Lung (tissue), 12 donors: ENCODE data around the gene ATG7. TPM values are rescaled to one million over a fixed set of nuclear protein-coding genes. Genes with fewer than 3 reads are reported as not detected.

Source experiments
- ATAC-seq: fragments of 200-7000 bp; cut with Tn5 transposase; one replicate; pipeline ENCODE4 v1.9.1; 2020; ENCODE audit warnings: moderate number of reproducible peaks; ENCODE audit not compliant: insufficient read depth, low FRiP score
- DNase-seq, 3 donors: peaks; one replicate each; pipeline ENCODE4 v3.0.0-alpha.2; 2013 to 2017
- H3K27ac ChIP-seq, 2 donors: one replicate each; pipeline ENCODE4 v1.5.1; 2013; ENCODE audit warnings: mild to moderate bottlenecking in 2 of 2, moderate library complexity in 2 of 2, control low read depth in 1 of 2, inconsistent platforms in 1 of 2, low read depth in 1 of 2, low read length in 1 of 2
- H3K27me3 ChIP-seq, 3 donors: one replicate each; pipeline ENCODE4 v1.5.1; 2013; ENCODE audit warnings: low read length in 2 of 3; ENCODE audit not compliant: control insufficient read depth in 3 of 3, insufficient read depth in 3 of 3
- H3K36me3 ChIP-seq, 4 donors: one replicate each; pipeline ENCODE4 v1.5.1; 2013; ENCODE audit warnings: low read length in 4 of 4, mild to moderate bottlenecking in 1 of 4, moderate library complexity in 1 of 4; ENCODE audit not compliant: control insufficient read depth in 4 of 4, insufficient read depth in 4 of 4
- H3K4me1 ChIP-seq, 5 donors: one replicate each; pipeline ENCODE4 v1.5.1; 2013; ENCODE audit warnings: low read length in 5 of 5, mild to moderate bottlenecking in 2 of 5, moderate library complexity in 1 of 5; ENCODE audit not compliant: control insufficient read depth in 5 of 5, insufficient read depth in 5 of 5
- H3K4me3 ChIP-seq: one replicate; pipeline ENCODE4 v1.5.1; 2013; ENCODE audit warnings: mild to moderate bottlenecking, control low read depth, moderate library complexity
- H3K9ac ChIP-seq, 2 donors: one replicate each; pipeline ENCODE4 v1.5.1; 2013; ENCODE audit warnings: low read length in 2 of 2, control low read depth in 1 of 2; ENCODE audit not compliant: insufficient read depth in 1 of 2
- H3K9me3 ChIP-seq, 4 donors: one replicate each; pipeline ENCODE4 v1.5.1; 2013; ENCODE audit warnings: low read length in 3 of 4, mild to moderate bottlenecking in 1 of 4, moderate library complexity in 1 of 4; ENCODE audit not compliant: control insufficient read depth in 4 of 4, insufficient read depth in 3 of 4
- CTCF ChIP-seq: IDR thresholded peaks from 2 replicates; pipeline ENCODE4 v1.5.1; 2012; ENCODE audit warnings: mild to moderate bottlenecking; ENCODE audit errors: control extremely low read depth, extremely low read depth
- WGBS, 2 donors: extraction: QIAGEN DNeasy Blood & Tissue Kit; methylation state at CpG; one replicate each; pipeline ENCODE4 v1.1.7; 2013; 5-methylcytosine and 5-hydroxymethylcytosine counted together
- polyA plus RNA-seq, 2 donors: library from polyadenylated mRNA; stranded (reverse); fragments of 200-250 nt; gene quantifications; one replicate each; pipeline ENCODE4 v1.2.1, GENCODE V29; 2013
- total RNA-seq, 2 donors: library from RNA; depleted of rRNA in 1 of 2; stranded (reverse); fragments of >200 nt in 1 of 2; gene quantifications; one replicate each; pipeline ENCODE4 v1.2.1, GENCODE V29; 2014 to 2021
- donor health status: control.
- donor health status: control.
- donor health status: Bipolar disorder and iron deficiency.
- donor health status: healthy.
- donor health status: DM: yes; HTN: yes; CAD: no.

The ATG7 gene
- total and polyA plus RNA-seq, 4 donors = 11.2 to 72.0 (median 53.3) TPM

- Histone ChIP-seq H3K9ac (no peak overlapping the region), H3K9me3 (no peaks in the 10 kb centered on the region), H3K27me3 (no peaks in the 10 kb centered on the region), H3K4me3 (no peak overlapping the region), H3K27ac (no peak overlapping the region), H3K4me1 (peaks cover 0 to 12% (median 0%) of the 10 kb centered on the region in 5 donors), H3K36me3 (peaks cover 13 to 40% (median 22%) of the 10 kb centered on the region in 4 donors)
- no peak for TF ChIP-seq CTCF
- DNase-seq = peak in 1 of 3 donors; percentile 19
- ATAC-seq = no peak
- 86 to 90% methylated on average over 2 of the region's 2 CpGs for WGBS, 2 donors
These were observed 50.7 kb downstream of the ATG7 start for GRCh38 chr3:11322931-11323330.

- Histone ChIP-seq H3K4me3 (no peak overlapping the region), H3K9ac (no peak overlapping the region), H3K4me1 (peaks cover 0 to 12% (median 0%) of the 10 kb centered on the region in 5 donors), H3K27me3 (no peaks in the 10 kb centered on the region), H3K27ac (no peak overlapping the region), H3K9me3 (no peaks in the 10 kb centered on the region), H3K36me3 (peaks cover 5 to 33% (median 18%) of the 10 kb centered on the region in 4 donors)
- no peak for TF ChIP-seq CTCF
- DNase-seq = peak in 2 of 3 donors; percentile 13 to 45
- no peak for ATAC-seq
- WGBS, 2 donors = 66 to 72% methylated on average over 3 of the region's 3 CpGs
These were observed 51.6 kb downstream of the ATG7 start for GRCh38 chr3:11323813-11324212.

- DNase-seq (no peak), ATAC-seq (no peak)
- H3K4me3 ChIP-seq = no peak overlapping the region
- peaks cover 0 to 15% (median 12%) of the 10 kb centered on the region in 4 donors for H3K36me3 ChIP-seq
- no peak overlapping the region for H3K9ac ChIP-seq
- no peak overlapping the region for H3K27ac ChIP-seq
- no peaks in the 10 kb centered on the region for H3K9me3 ChIP-seq
- TF ChIP-seq CTCF = no peak
- 94 to 96% methylated on average over 3 of the region's 3 CpGs for WGBS, 2 donors
- peaks cover 0 to 12% (median 0%) of the 10 kb centered on the region in 5 donors for H3K4me1 ChIP-seq
- no peaks in the 10 kb centered on the region for H3K27me3 ChIP-seq
These were observed 55.4 kb downstream of the ATG7 start for GRCh38 chr3:11327619-11328018.
